MM.1S (cell line): ENCODE data around the gene MARS2.

Experiments used
- DNase-seq: peaks from one replicate; pipeline ENCODE4 v3.0.0-alpha.2; 2015
- H2AFZ ChIP-seq: fragments of 300-600 bp; sonication (generic); 2 replicates; pipeline ENCODE4 v1.6.0; 2016; ENCODE audit warnings: antibody characterized with exemption, low read length
- H3F3A ChIP-seq: fragments of 300-600 bp; sonication (generic); 2 replicates; pipeline ENCODE4 v1.6.1; 2016; ENCODE audit warnings: mild to moderate bottlenecking, antibody characterized with exemption, low read length, moderate library complexity, mixed read lengths; ENCODE audit not compliant: insufficient read depth
- H3K27ac ChIP-seq: fragments of 300-600 bp; sonication (generic); 2 replicates; pipeline ENCODE4 v1.5.1; 2016; ENCODE audit warnings: mild to moderate bottlenecking, low read length
- H3K27me3 ChIP-seq: fragments of 300-600 bp; sonication (generic); replicated peaks from 2 replicates; pipeline ENCODE4 v1.6.0; 2016; ENCODE audit warnings: low read length; ENCODE audit not compliant: insufficient read depth
- H3K36me3 ChIP-seq: fragments of 300-600 bp; sonication (generic); replicated peaks from 2 replicates; pipeline ENCODE4 v1.6.1; 2016; ENCODE audit warnings: mild to moderate bottlenecking, low read length, mixed read lengths; ENCODE audit not compliant: insufficient read depth
- H3K4me1 ChIP-seq: fragments of 300-600 bp; sonication (generic); 2 replicates; pipeline ENCODE4 v1.6.1; 2016; ENCODE audit warnings: low read length, mixed read lengths
- H3K4me2 ChIP-seq: fragments of 300-600 bp; sonication (generic); 2 replicates; pipeline ENCODE4 v1.6.0; 2016; ENCODE audit warnings: low read depth, low read length
- H3K4me3 ChIP-seq: fragments of 300-600 bp; sonication (generic); 2 replicates; pipeline ENCODE4 v1.5.1; 2016; ENCODE audit warnings: low read length, mixed read lengths
- H3K79me2 ChIP-seq: fragments of 300-600 bp; sonication (generic); 2 replicates; pipeline ENCODE4 v1.6.1; 2016; ENCODE audit warnings: mixed run types, low read length, mixed read lengths
- H3K9ac ChIP-seq: fragments of 300-600 bp; sonication (generic); 2 replicates; pipeline ENCODE4 v1.6.1; 2016; ENCODE audit warnings: low read length, mixed read lengths
- H3K9me2 ChIP-seq: fragments of 300-600 bp; sonication (generic); replicated peaks from 2 replicates; pipeline ENCODE4 v1.6.1; 2016; ENCODE audit warnings: mild to moderate bottlenecking, low read length, mixed read lengths; ENCODE audit not compliant: insufficient read depth
- H3K9me3 ChIP-seq: fragments of 300-600 bp; sonication (generic); replicated peaks from 2 replicates; pipeline ENCODE4 v1.6.1; 2016; ENCODE audit warnings: mild to moderate bottlenecking, low read length, mixed read lengths; ENCODE audit not compliant: insufficient read depth
- H4K20me1 ChIP-seq: fragments of 300-600 bp; sonication (generic); 2 replicates; pipeline ENCODE4 v1.6.1; 2016; ENCODE audit warnings: mild to moderate bottlenecking, low read length, moderate library complexity, mixed read lengths; ENCODE audit not compliant: insufficient read depth
- EZH2 ChIP-seq: fragments of 300-600 bp; sonication (generic); optimal IDR thresholded peaks from 2 replicates; pipeline ENCODE3; 2017; ENCODE audit warnings: low read depth, mild to moderate bottlenecking, antibody characterized with exemption, low read length, mixed read lengths
- EZH2phosphoT487 ChIP-seq: fragments of 300-600 bp; sonication (generic); IDR thresholded peaks from 2 replicates; pipeline ENCODE4 v1.6.1; 2018; ENCODE audit warnings: antibody characterized with exemption, low read length
- TF ChIP-seq, protein P1 (sequence below): fragments of 300-600 bp; sonication (generic); IDR thresholded peaks from 2 replicates; pipeline ENCODE4 v1.5.1; 2016; ENCODE audit warnings: antibody characterized with exemption, low read length, mixed read lengths

MARS2 gene

DNA sequence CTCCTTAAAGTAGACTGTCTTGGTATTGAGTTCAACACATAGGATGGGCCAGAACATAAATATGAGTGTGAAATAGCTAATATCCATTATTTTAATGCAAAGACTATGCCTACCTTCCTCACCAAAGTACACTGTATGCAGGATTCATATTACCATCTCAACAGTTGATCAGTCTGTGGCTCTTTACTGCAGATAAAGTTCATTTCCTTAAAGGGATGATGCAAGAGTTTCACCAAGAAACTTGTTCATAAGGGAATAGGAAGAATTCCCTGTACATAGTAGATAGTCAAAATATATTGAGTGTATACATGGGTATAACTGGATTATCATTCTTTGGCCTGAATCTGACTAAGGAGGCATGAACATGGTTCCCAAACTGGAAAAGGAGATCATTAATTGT, 35.0 kb downstream of the MARS2 start:
- H3K36me3 ChIP-seq, result no peaks in the 10 kb centered on the region
- TF ChIP-seq, protein P1, sequence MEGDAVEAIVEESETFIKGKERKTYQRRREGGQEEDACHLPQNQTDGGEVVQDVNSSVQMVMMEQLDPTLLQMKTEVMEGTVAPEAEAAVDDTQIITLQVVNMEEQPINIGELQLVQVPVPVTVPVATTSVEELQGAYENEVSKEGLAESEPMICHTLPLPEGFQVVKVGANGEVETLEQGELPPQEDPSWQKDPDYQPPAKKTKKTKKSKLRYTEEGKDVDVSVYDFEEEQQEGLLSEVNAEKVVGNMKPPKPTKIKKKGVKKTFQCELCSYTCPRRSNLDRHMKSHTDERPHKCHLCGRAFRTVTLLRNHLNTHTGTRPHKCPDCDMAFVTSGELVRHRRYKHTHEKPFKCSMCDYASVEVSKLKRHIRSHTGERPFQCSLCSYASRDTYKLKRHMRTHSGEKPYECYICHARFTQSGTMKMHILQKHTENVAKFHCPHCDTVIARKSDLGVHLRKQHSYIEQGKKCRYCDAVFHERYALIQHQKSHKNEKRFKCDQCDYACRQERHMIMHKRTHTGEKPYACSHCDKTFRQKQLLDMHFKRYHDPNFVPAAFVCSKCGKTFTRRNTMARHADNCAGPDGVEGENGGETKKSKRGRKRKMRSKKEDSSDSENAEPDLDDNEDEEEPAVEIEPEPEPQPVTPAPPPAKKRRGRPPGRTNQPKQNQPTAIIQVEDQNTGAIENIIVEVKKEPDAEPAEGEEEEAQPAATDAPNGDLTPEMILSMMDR, result no peak
- no peak for TF ChIP-seq EZH2phosphoT487
- TF ChIP-seq EZH2, result no peak
- H3K4me1 ChIP-seq, result no peaks in the 10 kb centered on the region
- no peak overlapping the region for H3K9ac ChIP-seq
- no peaks in the 10 kb centered on the region for H3K9me3 ChIP-seq
- no peaks in the 10 kb centered on the region for H3F3A ChIP-seq
- H4K20me1 ChIP-seq, result no peaks in the 10 kb centered on the region
- H3K79me2 ChIP-seq, result no peaks in the 10 kb centered on the region
- no peak overlapping the region for H2AFZ ChIP-seq
- H3K4me3 ChIP-seq, result no peak overlapping the region
- no peaks in the 10 kb centered on the region for H3K27me3 ChIP-seq
- no peak for DNase-seq
- H3K27ac ChIP-seq, result no peak overlapping the region
- H3K9me2 ChIP-seq, result no peaks in the 10 kb centered on the region
- H3K4me2 ChIP-seq, result no peak overlapping the region
